PC-3 (cell line): ENCODE results near the gene PCED1B.

Source experiments
- CTCF ChIP-seq: fragments of 300-600 bp; sonication (generic); conservative IDR thresholded peaks from 2 replicates; pipeline ENCODE4 v1.5.1; 2017; ENCODE audit warnings: antibody characterized with exemption, low read depth, mild to moderate bottlenecking, low read length
- EZH2 ChIP-seq: fragments of 300-600 bp; sonication (generic); IDR thresholded peaks from one replicate; pipeline ENCODE4 v1.6.1; 2017; ENCODE audit warnings: antibody characterized with exemption, mild to moderate bottlenecking, low read length; ENCODE audit not compliant: unreplicated experiment
- EZH2phosphoT487 ChIP-seq: fragments of 300-600 bp; sonication (generic); IDR thresholded peaks from 2 replicates; pipeline ENCODE4 v1.6.1; 2018; ENCODE audit warnings: mild to moderate bottlenecking, antibody characterized with exemption, low read length, borderline replicate concordance

- no peak for TF ChIP-seq CTCF
- no peak for TF ChIP-seq EZH2
- no peak for TF ChIP-seq EZH2phosphoT487
Measured at GRCh38 chr12:47222520-47223030, 143.2 kb downstream of the PCED1B start.
